ENCODE data around the gene MDFIC. TPM values are rescaled to one million over a fixed set of nuclear protein-coding genes. Genes with fewer than 3 reads are reported as not detected.

Gene MDFIC
- total RNA-seq, 2 donors from 2014 or later: 22.9 to 29.3 TPM

GRCh38 chr7:115058726-115059125 is 136.8 kb downstream of the MDFIC start:
- ATAC-seq (ENCODE audit: insufficient number of reproducible peaks, low FRiP score, low read depth) (no peak), DNase-seq (ENCODE audit: low spot score) (no peak)
- H3K4me1 ChIP-seq (ENCODE audit: control insufficient read depth in 1 of 2, low read depth in 2 of 2): peaks cover 3 to 15% of the 10 kb centered on the region in 2 donors
- H3K9me3 ChIP-seq: no peaks in the 10 kb centered on the region
- H3K4me3 ChIP-seq: no peak overlapping the region
- no peaks in the 10 kb centered on the region for H3K36me3 ChIP-seq
- TF ChIP-seq, protein P1, sequence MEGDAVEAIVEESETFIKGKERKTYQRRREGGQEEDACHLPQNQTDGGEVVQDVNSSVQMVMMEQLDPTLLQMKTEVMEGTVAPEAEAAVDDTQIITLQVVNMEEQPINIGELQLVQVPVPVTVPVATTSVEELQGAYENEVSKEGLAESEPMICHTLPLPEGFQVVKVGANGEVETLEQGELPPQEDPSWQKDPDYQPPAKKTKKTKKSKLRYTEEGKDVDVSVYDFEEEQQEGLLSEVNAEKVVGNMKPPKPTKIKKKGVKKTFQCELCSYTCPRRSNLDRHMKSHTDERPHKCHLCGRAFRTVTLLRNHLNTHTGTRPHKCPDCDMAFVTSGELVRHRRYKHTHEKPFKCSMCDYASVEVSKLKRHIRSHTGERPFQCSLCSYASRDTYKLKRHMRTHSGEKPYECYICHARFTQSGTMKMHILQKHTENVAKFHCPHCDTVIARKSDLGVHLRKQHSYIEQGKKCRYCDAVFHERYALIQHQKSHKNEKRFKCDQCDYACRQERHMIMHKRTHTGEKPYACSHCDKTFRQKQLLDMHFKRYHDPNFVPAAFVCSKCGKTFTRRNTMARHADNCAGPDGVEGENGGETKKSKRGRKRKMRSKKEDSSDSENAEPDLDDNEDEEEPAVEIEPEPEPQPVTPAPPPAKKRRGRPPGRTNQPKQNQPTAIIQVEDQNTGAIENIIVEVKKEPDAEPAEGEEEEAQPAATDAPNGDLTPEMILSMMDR (IDR thresholded peaks at IDR 0.05): no peak
- no peaks in the 10 kb centered on the region for H3K27me3 ChIP-seq (replicated peaks; ENCODE audit: insufficient read depth)
- no peak overlapping the region for H3K27ac ChIP-seq

- no peak overlapping the region for H3K27ac ChIP-seq
- TF ChIP-seq, protein P1 (IDR thresholded peaks at IDR 0.05): no peak
- no peaks in the 10 kb centered on the region for H3K27me3 ChIP-seq (replicated peaks; ENCODE audit: insufficient read depth)
- ATAC-seq (ENCODE audit: insufficient number of reproducible peaks, low FRiP score, low read depth) (no peak), DNase-seq (ENCODE audit: low spot score) (no peak)
- peaks cover 3 to 15% of the 10 kb centered on the region in 2 donors for H3K4me1 ChIP-seq (ENCODE audit: control insufficient read depth in 1 of 2, low read depth in 2 of 2)
- no peaks in the 10 kb centered on the region for H3K36me3 ChIP-seq
- no peak overlapping the region for H3K4me3 ChIP-seq
- H3K9me3 ChIP-seq: no peaks in the 10 kb centered on the region
Observed at GRCh38 chr7:115059321-115059720, 137.4 kb downstream of the MDFIC start.

DNA sequence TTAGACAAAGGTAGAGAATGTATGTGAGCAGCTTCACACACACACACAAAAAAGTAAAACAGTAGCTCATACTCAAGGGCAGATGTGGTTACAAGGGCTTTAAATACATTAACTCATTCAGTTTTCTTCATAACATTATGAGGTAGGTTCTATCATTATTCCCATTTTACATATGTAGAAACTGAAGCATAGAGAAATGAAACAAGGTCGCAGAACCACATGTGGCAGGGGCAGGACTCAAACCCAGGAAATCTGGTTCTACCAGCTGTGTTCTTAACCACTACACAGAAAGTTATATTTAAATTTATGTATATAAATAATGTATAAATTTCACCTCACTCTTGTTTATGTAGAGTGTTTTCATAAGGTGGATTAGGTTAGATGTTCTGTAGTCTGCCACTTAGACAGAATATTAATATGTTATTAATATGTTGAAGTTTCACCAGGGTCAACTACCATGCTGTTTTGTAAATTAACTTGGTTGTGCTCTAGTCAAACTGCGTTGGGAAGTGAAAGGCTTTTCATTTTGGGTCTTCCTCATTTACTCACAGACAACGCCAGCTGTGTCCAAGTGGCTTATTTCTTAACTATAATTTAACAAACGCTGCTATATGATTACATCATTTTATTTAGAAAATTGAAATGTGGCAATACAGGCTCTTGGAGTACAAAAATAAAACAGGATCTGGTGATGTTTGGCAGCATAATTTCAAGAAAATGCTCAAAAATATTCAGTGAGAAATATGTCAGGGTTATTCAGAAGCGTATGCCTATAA is 138.4 kb downstream of the MDFIC start:
- Histone ChIP-seq H3K27ac (no peak overlapping the region), H3K4me1 (ENCODE audit: control insufficient read depth in 1 of 2, low read depth in 2 of 2) (peaks cover 3 to 15% of the 10 kb centered on the region in 2 donors), H3K36me3 (no peaks in the 10 kb centered on the region), H3K27me3 (replicated peaks; ENCODE audit: insufficient read depth) (no peaks in the 10 kb centered on the region), H3K9me3 (no peaks in the 10 kb centered on the region), H3K4me3 (no peak overlapping the region)
- ATAC-seq (ENCODE audit: insufficient number of reproducible peaks, low FRiP score, low read depth): no peak
- DNase-seq (ENCODE audit: low spot score): no peak
- TF ChIP-seq, protein P1 (IDR thresholded peaks at IDR 0.05): no peak

- ATAC-seq (ENCODE audit: insufficient number of reproducible peaks, low FRiP score, low read depth) (no peak), DNase-seq (ENCODE audit: low spot score) (no peak)
- Histone ChIP-seq H3K27me3 (replicated peaks; ENCODE audit: insufficient read depth) (no peaks in the 10 kb centered on the region), H3K9me3 (no peaks in the 10 kb centered on the region), H3K4me3 (no peak overlapping the region), H3K36me3 (no peaks in the 10 kb centered on the region), H3K4me1 (ENCODE audit: control insufficient read depth in 1 of 2, low read depth in 2 of 2) (no peaks in the 10 kb centered on the region), H3K27ac (no peak overlapping the region)
- TF ChIP-seq, protein P1 (IDR thresholded peaks at IDR 0.05): no peak
Observed at GRCh38 chr7:115066050-115066449, 144.2 kb downstream of the MDFIC start.

DNA sequence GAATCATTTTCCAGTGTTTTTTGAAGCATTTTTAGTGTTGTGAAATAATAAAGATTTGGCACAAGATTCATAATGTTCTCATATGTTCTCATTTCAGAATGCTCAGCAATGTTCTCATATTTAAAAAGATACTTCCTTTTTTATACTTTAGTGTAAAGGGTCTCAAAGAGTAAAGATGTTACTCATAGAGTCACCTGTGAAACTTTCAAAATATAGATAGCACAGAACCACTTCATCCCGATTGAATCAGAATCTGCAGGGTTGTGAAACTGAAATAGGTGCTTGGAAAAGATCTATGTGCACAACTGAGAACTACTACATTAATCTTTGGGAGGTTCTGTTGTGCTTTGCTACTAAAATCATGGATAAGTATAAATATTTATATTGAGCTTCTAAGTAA is 144.7 kb downstream of the MDFIC start:
- no peak overlapping the region for H3K27ac ChIP-seq
- TF ChIP-seq, protein P1 (IDR thresholded peaks at IDR 0.05): no peak
- no peaks in the 10 kb centered on the region for H3K27me3 ChIP-seq (replicated peaks; ENCODE audit: insufficient read depth)
- no peaks in the 10 kb centered on the region for H3K4me1 ChIP-seq (ENCODE audit: control insufficient read depth in 1 of 2, low read depth in 2 of 2)
- H3K9me3 ChIP-seq: no peaks in the 10 kb centered on the region
- no peak for DNase-seq (ENCODE audit: low spot score)
- no peaks in the 10 kb centered on the region for H3K36me3 ChIP-seq
- ATAC-seq (ENCODE audit: insufficient number of reproducible peaks, low FRiP score, low read depth): no peak
- no peak overlapping the region for H3K4me3 ChIP-seq
